ENCODE data around the gene ROMO1.
"Not testable (repeated sequence)": the region's sequence is repeated elsewhere in the genome, so short reads cannot be mapped to it uniquely, and the experiment has no call there.

The ROMO1 gene

DNA sequence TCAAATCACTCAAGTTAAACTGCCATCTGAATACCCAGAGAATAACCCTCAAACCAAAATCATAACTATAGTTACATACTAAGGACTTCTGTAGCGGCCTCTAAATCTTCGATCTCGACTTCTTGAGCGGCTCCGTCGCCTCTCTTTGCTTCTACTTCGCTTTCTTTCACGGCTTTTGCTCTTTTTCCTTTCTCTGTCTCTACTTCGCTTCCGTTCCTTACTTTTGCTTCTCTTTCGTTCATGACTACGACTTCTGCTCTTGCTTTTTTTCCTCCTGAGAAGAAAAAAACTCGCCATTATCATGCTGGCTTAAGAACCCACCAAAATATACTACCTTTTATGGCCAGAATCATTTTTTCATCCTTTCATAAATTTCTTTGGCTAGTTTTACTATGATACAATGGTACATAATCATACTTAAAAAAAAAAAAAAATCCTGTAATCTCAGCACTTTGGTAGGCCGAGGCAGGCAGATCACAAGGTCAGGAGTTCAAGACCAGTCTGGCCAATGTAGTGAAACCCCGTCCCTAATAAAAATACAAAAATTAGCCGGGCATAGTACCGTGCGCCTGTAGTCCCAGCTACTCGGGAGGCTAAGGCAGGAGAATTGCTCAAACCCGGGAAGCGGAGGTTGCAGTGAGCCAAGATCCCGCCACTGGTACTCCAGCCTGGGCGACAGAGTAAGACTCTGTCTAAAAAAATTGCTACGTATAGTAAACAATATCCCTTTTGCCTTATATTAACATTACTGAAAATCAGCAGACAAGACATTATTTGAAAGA lies 32.8 kb downstream of the ROMO1 start:
- no peak for DNase-seq

DNA sequence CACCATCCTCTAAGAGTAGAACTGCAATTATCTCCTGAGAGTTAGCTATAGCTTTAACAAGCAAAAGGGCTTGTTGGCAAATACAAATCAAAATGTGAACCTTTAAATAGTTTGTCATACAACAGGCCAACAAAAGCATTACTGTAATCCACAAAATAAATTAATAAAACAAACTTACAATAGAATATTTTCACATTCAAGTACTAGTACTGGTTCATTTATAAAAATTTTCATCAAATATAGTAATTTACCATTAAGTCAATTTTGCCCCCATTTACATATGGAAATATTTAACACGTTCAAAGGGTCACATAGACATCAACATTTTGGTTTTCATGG lies 33.4 kb downstream of the ROMO1 start:
- no peak for DNase-seq

DNA sequence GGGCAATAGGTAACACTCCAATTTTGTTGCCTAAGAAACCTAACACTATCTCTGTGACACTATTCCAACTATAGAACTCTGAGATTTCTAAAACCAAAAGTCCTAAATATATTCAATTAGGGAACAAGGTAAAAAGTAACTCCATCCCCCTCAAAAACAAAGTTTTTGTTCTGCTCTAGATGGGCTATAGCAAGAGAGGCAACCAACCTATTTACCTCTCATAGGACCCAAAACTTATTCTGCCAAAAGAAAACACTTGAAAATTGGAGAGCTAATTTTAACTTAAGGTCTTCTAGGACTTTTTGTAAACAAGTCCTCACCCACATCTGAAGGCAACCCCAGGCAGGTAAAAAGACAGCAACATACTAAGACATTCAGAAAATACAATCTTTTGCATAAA lies 35.2 kb downstream of the ROMO1 start:
- no peak for DNase-seq

GRCh38 chr20:35734777-35735649 lies 35.8 kb downstream of the ROMO1 start:
- no peak for DNase-seq

GRCh38 chr20:35735826-35736470 lies 36.7 kb downstream of the ROMO1 start:
- no peak for DNase-seq

DNA sequence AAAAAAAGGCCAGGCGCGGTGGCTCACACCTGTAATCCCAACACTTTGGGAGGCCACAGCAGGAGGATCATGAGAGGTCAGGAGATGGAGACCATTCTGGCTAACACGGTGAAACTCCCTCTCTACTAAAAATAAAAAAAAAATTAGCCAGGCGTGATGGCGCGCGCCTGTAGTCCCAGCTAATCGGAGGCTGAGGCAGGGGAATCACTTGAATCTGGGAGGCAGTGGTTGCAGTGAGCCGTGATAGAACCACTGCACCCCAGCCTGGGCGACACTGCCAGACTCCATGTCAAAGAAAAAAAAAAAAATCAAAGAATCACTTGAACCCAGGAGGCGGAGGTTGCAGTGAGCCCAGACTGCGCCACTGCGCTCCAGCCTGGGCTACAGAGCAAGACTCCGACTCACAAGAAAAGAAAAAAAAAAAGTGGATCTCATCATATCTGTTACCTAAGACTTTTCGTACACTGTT lies 38.7 kb downstream of the ROMO1 start:
- no peak for DNase-seq

DNA sequence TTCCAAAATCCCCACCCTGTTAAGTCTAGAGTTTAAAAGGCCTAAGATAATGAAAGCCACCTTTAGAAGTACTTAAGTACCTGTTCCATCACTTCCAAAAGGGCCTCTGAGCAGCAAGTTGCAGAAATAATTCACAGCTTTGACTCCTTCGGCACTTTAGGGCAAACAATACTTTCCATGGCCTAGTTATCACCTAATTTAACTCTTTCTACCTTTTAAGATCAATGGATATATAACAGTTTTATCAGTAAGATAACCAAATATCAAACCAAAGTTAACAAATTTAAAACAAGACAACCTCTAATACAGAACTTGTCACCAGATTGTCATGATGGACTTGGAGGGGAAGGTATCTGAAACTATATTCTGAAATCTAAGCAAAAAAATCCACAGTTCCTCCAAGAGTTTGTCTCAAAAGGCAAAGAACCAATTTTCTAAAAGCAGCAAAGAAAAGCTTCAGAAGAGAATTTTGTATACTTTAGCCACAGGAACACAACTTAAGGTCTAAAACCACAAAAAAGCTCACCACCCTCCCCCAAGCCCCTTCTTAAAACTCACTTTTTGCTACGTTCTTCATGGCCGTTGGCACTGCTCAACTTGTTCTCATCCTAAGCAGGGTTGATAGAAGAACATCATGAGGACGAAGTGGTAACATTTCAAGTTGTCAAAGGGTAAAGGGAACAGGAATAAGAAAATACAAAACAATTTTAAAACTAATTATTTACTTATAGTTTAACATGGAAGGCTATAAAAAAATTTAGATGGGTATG lies 39.4 kb downstream of the ROMO1 start:
- DNase-seq, result no peak

GRCh38 chr20:35739294-35740163 lies 40.3 kb downstream of the ROMO1 start:
- DNase-seq, result no peak

GRCh38 chr20:35741892-35742740 lies 42.9 kb downstream of the ROMO1 start, which contains the start of gene RBM39:
TSS of gene RBM39 (minus strand) at chr20:35742260. CDS start at chr20:35740874, 1,386 bp downstream.
- peak; percentile 98 for DNase-seq

DNA sequence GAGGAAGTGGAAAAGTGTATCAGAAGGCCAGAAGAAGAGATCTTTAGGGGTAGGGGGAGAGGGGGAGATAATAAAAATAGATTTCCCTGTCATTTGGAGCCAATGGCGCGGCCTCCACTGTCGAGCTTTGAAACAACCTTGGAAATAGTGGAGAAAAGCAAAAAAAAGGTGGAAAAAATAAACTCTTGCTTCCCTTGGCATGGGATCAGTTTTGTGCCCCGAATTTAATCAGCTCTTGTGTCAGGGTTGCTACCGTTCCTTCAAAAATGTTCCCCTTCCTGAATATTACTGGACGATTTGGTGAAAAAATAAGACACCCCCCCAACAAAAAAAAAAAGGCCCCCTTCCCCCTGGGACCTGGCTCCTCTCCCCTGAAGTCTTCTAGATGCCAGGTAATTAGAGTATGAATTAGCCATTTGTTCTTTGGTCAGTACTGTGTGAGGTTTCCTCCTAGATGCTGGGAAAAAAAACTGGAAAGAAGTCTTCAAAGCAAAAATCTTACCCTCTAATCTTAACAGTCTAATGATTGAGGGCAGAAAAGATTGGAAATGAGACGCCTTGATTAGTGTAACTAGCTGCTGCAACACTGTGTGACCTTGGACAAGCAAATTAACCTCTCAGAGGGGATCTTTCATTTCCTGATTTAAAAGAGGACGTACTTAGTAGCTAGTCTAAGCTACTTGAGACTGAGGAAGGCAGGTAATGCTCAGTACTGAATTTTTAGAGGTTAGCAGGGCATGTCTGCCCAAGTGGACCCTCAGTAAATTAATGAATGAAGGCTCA lies 43.7 kb downstream of the ROMO1 start:
- DNase-seq, result peak; percentile 52

- DNase-seq, result no peak
These were observed 44.7 kb downstream of the ROMO1 start for GRCh38 chr20:35743693-35744491.

- DNase-seq, result not testable (repeated sequence)
These were observed 45.3 kb downstream of the ROMO1 start for GRCh38 chr20:35744492-35744841.

All from DMS79 treated with DMSO at 0.1 percent for 48 hours (cell line).